ENCODE results near the gene PFKM. TPM values are rescaled to one million over a fixed set of nuclear protein-coding genes. Genes with fewer than 3 reads are reported as not detected.

The PFKM gene
- total and polyA plus RNA-seq, 9 of the 15 experiments (the other 6 are each of a cell fraction or from before 2014, with no cell fraction given): 16.5 to 39.9 (median 31.7) TPM

- TF ChIP-seq ZEB2 (IDR thresholded peaks at IDR 0.05): 0 out of 2 replicates have a peak, but pooled peaks have one; percentile 27
- TF ChIP-seq, protein P1, sequence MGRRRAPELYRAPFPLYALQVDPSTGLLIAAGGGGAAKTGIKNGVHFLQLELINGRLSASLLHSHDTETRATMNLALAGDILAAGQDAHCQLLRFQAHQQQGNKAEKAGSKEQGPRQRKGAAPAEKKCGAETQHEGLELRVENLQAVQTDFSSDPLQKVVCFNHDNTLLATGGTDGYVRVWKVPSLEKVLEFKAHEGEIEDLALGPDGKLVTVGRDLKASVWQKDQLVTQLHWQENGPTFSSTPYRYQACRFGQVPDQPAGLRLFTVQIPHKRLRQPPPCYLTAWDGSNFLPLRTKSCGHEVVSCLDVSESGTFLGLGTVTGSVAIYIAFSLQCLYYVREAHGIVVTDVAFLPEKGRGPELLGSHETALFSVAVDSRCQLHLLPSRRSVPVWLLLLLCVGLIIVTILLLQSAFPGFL (CRISPR knock-in tag; IDR thresholded peaks at IDR 0.05): no peak
- TF ChIP-seq ZSCAN29 (IDR thresholded peaks at IDR 0.05): no peak
- no peak for TF ChIP-seq ARID3B (CRISPR knock-in tag; IDR thresholded peaks at IDR 0.05; ENCODE audit: borderline replicate concordance)
- peak; percentile 100 for TF ChIP-seq GABPB1 (CRISPR knock-in tag; IDR thresholded peaks at IDR 0.05)
- TF ChIP-seq ZNF583 (CRISPR knock-in tag; IDR thresholded peaks at IDR 0.05): no peak
- no peak for TF ChIP-seq CBFB (CRISPR knock-in tag; IDR thresholded peaks at IDR 0.05)
- TF ChIP-seq, protein P2, sequence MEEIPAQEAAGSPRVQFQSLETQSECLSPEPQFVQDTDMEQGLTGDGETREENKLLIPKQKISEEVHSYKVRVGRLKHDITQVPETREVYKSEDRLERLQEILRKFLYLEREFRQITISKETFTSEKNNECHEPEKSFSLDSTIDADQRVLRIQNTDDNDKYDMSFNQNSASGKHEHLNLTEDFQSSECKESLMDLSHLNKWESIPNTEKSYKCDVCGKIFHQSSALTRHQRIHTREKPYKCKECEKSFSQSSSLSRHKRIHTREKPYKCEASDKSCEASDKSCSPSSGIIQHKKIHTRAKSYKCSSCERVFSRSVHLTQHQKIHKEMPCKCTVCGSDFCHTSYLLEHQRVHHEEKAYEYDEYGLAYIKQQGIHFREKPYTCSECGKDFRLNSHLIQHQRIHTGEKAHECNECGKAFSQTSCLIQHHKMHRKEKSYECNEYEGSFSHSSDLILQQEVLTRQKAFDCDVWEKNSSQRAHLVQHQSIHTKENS (CRISPR knock-in tag; IDR thresholded peaks at IDR 0.05): no peak
- no peak for TF ChIP-seq MEF2A (IDR thresholded peaks at IDR 0.05; ENCODE audit: control insufficient read depth, low read depth, low read length)
- TF ChIP-seq PRPF4 (IDR thresholded peaks at IDR 0.05; ENCODE audit: insufficient read depth, low read depth, low read length, poor library complexity, severe bottlenecking): no peak
- TF ChIP-seq MECOM (CRISPR knock-in tag; IDR thresholded peaks at IDR 0.05): no peak
- no peak for TF ChIP-seq CBX1 (IDR thresholded peaks at IDR 0.05; ENCODE audit: low read depth)
- no peak for TF ChIP-seq BMI1 (IDR thresholded peaks at IDR 0.05; ENCODE audit: low read length)
- no peak for TF ChIP-seq ZNF140 (CRISPR knock-in tag; IDR thresholded peaks at IDR 0.05)
- TF ChIP-seq, protein P3, sequence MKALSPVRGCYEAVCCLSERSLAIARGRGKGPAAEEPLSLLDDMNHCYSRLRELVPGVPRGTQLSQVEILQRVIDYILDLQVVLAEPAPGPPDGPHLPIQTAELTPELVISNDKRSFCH (CRISPR knock-in tag; IDR thresholded peaks at IDR 0.05): no peak
- TF ChIP-seq, protein P3 (tag; IDR thresholded peaks at IDR 0.05): 0 out of 2 replicates have a peak, but pooled peaks have one; percentile 19
- TF ChIP-seq, protein P4, sequence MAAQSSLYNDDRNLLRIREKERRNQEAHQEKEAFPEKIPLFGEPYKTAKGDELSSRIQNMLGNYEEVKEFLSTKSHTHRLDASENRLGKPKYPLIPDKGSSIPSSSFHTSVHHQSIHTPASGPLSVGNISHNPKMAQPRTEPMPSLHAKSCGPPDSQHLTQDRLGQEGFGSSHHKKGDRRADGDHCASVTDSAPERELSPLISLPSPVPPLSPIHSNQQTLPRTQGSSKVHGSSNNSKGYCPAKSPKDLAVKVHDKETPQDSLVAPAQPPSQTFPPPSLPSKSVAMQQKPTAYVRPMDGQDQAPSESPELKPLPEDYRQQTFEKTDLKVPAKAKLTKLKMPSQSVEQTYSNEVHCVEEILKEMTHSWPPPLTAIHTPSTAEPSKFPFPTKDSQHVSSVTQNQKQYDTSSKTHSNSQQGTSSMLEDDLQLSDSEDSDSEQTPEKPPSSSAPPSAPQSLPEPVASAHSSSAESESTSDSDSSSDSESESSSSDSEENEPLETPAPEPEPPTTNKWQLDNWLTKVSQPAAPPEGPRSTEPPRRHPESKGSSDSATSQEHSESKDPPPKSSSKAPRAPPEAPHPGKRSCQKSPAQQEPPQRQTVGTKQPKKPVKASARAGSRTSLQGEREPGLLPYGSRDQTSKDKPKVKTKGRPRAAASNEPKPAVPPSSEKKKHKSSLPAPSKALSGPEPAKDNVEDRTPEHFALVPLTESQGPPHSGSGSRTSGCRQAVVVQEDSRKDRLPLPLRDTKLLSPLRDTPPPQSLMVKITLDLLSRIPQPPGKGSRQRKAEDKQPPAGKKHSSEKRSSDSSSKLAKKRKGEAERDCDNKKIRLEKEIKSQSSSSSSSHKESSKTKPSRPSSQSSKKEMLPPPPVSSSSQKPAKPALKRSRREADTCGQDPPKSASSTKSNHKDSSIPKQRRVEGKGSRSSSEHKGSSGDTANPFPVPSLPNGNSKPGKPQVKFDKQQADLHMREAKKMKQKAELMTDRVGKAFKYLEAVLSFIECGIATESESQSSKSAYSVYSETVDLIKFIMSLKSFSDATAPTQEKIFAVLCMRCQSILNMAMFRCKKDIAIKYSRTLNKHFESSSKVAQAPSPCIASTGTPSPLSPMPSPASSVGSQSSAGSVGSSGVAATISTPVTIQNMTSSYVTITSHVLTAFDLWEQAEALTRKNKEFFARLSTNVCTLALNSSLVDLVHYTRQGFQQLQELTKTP (IDR thresholded peaks at IDR 0.05; ENCODE audit: low read depth in 1 of 2, partially characterized antibody in 2 of 2): peak in 1 of 2 experiments; percentile 13
Measured at GRCh38 chr12:48157018-48157888, 38.1 kb downstream of the PFKM start, which contains the start of gene ASB8 (continued).
